GM18517 (cell line): ENCODE data around the gene BSDC1.
A peak's percentile ranks its signal among the peaks of the same experiment; 100 is the strongest.
"Not testable (repeated sequence)": the region's sequence is repeated elsewhere in the genome, so short reads cannot be mapped to it uniquely, and the experiment has no call there.

Experiments
- ATAC-seq: cut with Tn5 transposase; IDR thresholded peaks from one replicate; pipeline ENCODE4 v1.9.1; 2021; ENCODE audit warnings: mild to moderate bottlenecking, moderate library complexity; ENCODE audit not compliant: unreplicated experiment

BSDC1 gene

GRCh38 chr1:32394141-32394889 is at the start of gene BSDC1:
Gene BSDC1, minus strand, starts transcription at chr1:32394441. Its CDS starts 27 bp downstream, at chr1:32394414.
- ATAC-seq: peak; percentile 97

GRCh38 chr1:32441467-32441866 is 47.2 kb upstream of the BSDC1 start:
- ATAC-seq: not testable (repeated sequence)

GRCh38 chr1:32438777-32439176 is 44.5 kb upstream of the BSDC1 start:
- ATAC-seq: not testable (repeated sequence)

- ATAC-seq: no peak
Observed at GRCh38 chr1:32438136-32438535, 43.9 kb upstream of the BSDC1 start.

GRCh38 chr1:32431736-32432400 is 37.6 kb upstream of the BSDC1 start:
- no peak for ATAC-seq

GRCh38 chr1:32427264-32427963 is 33.2 kb upstream of the BSDC1 start:
- no peak for ATAC-seq

GRCh38 chr1:32426489-32427255 is 32.4 kb upstream of the BSDC1 start:
- no peak for ATAC-seq

- ATAC-seq: no peak
Observed at GRCh38 chr1:32421775-32422174, 27.5 kb upstream of the BSDC1 start.

- no peak for ATAC-seq
Observed at GRCh38 chr1:32414186-32414886, 20.1 kb upstream of the BSDC1 start.

- ATAC-seq: no peak
Observed at GRCh38 chr1:32413507-32414185, 19.4 kb upstream of the BSDC1 start.

- no peak for ATAC-seq
Observed at GRCh38 chr1:32411261-32411660, 17.0 kb upstream of the BSDC1 start.

GRCh38 chr1:32406629-32407111 is 12.4 kb upstream of the BSDC1 start:
- ATAC-seq: no peak

- no peak for ATAC-seq
Observed at GRCh38 chr1:32405672-32406467, 11.6 kb upstream of the BSDC1 start.

GRCh38 chr1:32404946-32405345 is 10.7 kb upstream of the BSDC1 start:
- no peak for ATAC-seq

- no peak for ATAC-seq
Observed at GRCh38 chr1:32400876-32401631, 6.8 kb upstream of the BSDC1 start.

GRCh38 chr1:32399843-32400242 is 5.6 kb upstream of the BSDC1 start:
- no peak for ATAC-seq

- no peak for ATAC-seq
Observed at GRCh38 chr1:32398401-32398800, 4.2 kb upstream of the BSDC1 start.

GRCh38 chr1:32396524-32396923 is 2.3 kb upstream of the BSDC1 start:
- ATAC-seq: not testable (repeated sequence)
